Measurements from ENCODE around the gene WWTR1. TPM values are rescaled to one million over a fixed set of nuclear protein-coding genes. Genes with fewer than 3 reads are reported as not detected.
A peak's percentile ranks its signal among the peaks of the same experiment; 100 is the strongest.

The WWTR1 gene
- total RNA-seq, 1 experiment from 2014 or later, result 73.5 TPM

GRCh38 chr3:149474250-149474817 lies 183.5 kb downstream of the WWTR1 start, which contains the start of gene TM4SF4:
Gene TM4SF4 (plus strand): TSS chr3:149474697. CDS start chr3:149474878, 181 bp downstream.
- Histone ChIP-seq H2AFZ (no peak within 1 kb of the TSS), H3K36me3 (ENCODE audit: low read depth) (no peaks in the 10 kb centered on the region), H3K4me3 (no peak within 1 kb of the TSS), H3K27me3 (ENCODE audit: insufficient read depth, low read depth) (no peaks in the 10 kb centered on the region), H3F3A (ENCODE audit: insufficient read depth, low read depth) (peaks cover 22% of the 10 kb centered on the region; the same call in 1 of the 2 replicates), H3K27ac (peak within 1 kb of the TSS; percentile 73), H4K20me1 (ENCODE audit: insufficient read depth) (no peaks in the 10 kb centered on the region), H3K9me2 (ENCODE audit: insufficient read depth) (no peaks in the 10 kb centered on the region; the same call in 1 of the 2 replicates), H3K4me2 (peak within 1 kb of the TSS; percentile 47), H3K9me3 (ENCODE audit: insufficient read depth, low read depth) (no peaks in the 10 kb centered on the region), H3K79me2 (ENCODE audit: low read depth) (no peaks in the 10 kb centered on the region), H3K4me1 (replicated peaks; ENCODE audit: insufficient read depth) (peaks cover 42% of the 10 kb centered on the region)
- intact Hi-C loops (cut with micrococcal nuclease; ENCODE audit: unreplicated experiment), result no loop called here
- TSS peak; percentile 88 for BruUV-seq (replicated peaks)
- POLR2A ChIA-PET (ENCODE audit: unreplicated experiment), result interaction anchor here (0.6 to 1.1 kb wide), 4 partner anchors 118 to 344 kb away, joined by 3 to 5 read pairs (median 4); no protein-coding TSS in a partner anchor
- TF ChIP-seq EZH2 (IDR thresholded peaks at IDR 0.05; ENCODE audit: low read depth), result no peak
- TF ChIP-seq CTCF (conservative IDR thresholded peaks at IDR 0.05), result no peak
- DNase-seq, result no peak
- CTCF ChIA-PET, result interaction anchor here (0.6 to 1.5 kb wide), 6 partner anchors 26 to 295 kb away, joined by 3 to 5 read pairs (median 4); no protein-coding TSS in a partner anchor

DNA sequence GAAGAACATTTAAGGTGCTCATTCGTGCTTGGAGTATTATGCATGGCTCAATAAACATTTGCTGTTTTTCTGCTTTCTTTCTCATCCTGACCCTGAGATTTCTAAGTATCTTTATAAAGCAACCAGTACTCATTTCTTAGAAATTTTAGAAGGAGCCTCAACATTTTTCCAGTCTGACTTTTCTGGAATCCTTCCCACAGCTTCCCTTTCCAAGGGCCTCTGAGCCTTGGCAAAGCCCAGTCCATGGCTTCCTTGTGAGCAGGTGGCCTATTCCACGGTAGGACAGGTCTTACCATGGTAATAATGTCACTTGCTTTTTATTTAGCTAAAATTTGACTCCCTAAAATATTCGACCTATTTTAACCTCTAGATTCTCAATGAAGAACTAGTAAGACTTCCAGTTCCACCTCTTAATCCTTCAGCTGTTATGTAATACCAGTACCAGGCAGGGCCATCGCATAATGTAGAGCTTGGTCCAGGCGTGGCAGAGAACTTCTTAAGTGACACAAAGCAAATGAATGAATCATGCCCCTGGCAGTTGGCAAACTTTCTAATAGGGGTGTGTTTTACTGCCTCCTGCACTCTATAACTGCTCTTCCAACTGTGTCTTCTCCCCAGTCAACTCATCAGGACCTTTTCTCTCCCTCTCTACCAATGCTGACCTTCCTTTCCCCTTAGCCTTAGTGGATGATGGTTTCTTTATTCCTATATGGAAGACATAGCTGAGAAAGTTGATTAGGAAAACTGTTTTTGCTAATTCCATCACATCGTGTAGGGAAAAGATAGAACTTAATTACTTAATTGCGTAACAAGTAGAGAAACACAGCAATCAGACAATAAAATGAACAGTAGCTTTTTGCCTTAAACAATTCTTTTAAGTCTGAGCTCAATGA lies 184.2 kb downstream of the WWTR1 start:
- no peaks in the 10 kb centered on the region for H4K20me1 ChIP-seq (ENCODE audit: insufficient read depth)
- CTCF ChIA-PET, result interaction anchor here (0.5 to 1.5 kb wide), 7 partner anchors 25 to 518 kb away, joined by 3 to 5 read pairs (median 4); no protein-coding TSS in a partner anchor
- BruUV-seq (replicated peaks), result TSS peak; percentile 44
- no peak overlapping the region for H2AFZ ChIP-seq
- no peaks in the 10 kb centered on the region; the same call in 1 of the 2 replicates for H3K9me2 ChIP-seq (ENCODE audit: insufficient read depth)
- peaks cover 21% of the 10 kb centered on the region; the same call in 1 of the 2 replicates for H3F3A ChIP-seq (ENCODE audit: insufficient read depth, low read depth)
- H3K27me3 ChIP-seq (ENCODE audit: insufficient read depth, low read depth), result no peaks in the 10 kb centered on the region
- no peaks in the 10 kb centered on the region for H3K79me2 ChIP-seq (ENCODE audit: low read depth)
- H3K27ac ChIP-seq, result peak overlapping the region; percentile 73
- H3K4me2 ChIP-seq, result peak overlapping the region; percentile 47
- no peaks in the 10 kb centered on the region for H3K9me3 ChIP-seq (ENCODE audit: insufficient read depth, low read depth)
- peaks cover 47% of the 10 kb centered on the region for H3K4me1 ChIP-seq (replicated peaks; ENCODE audit: insufficient read depth)
- no peaks in the 10 kb centered on the region for H3K36me3 ChIP-seq (ENCODE audit: low read depth)
- H3K4me3 ChIP-seq, result 0 out of 2 replicates have a peak overlapping the region, but pooled peaks have one; percentile 10
- POLR2A ChIA-PET (ENCODE audit: unreplicated experiment), result interaction anchor here (0.5 to 1.1 kb wide), 11 partner anchors 12 to 309 kb away, joined by 3 to 12 read pairs (median 4); partner anchors contain the start of gene TM4SF1
- intact Hi-C loops (cut with micrococcal nuclease; ENCODE audit: unreplicated experiment), result loop anchor here (1.0 kb wide), 1 partner anchor 25 kb away; no protein-coding TSS in a partner anchor
- peak; percentile 88 to 99 for DNase-seq
- no peak for TF ChIP-seq EZH2 (IDR thresholded peaks at IDR 0.05; ENCODE audit: low read depth)
- no peak for TF ChIP-seq CTCF (conservative IDR thresholded peaks at IDR 0.05)
